C1 segment of cervical spinal cord (tissue), 14 donors: ENCODE measurements around the gene SEMA3F.

Source experiments
- DNase-seq, 14 donors: peaks; one replicate each; lab custom pipeline; 2025; lab: John Stamatoyannopoulos, UW

The SEMA3F gene

DNA sequence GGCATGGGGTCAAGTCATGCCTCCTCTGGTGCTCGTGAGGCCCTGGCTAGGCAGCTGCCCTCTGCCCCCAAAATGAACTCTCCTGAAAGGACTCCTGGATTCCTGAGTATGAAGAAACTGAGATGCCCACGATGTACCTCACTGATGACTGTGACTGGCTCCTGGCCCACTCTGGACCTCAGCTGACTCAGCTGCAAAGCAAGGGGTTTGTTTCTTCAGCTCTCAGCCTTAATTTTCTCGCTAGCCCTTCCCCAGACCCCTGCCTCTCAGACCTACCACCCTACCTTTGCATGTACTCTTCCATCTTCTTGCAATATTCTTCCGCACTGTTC is 75.6 kb downstream of the SEMA3F start:
- DNase-seq: no peak

DNA sequence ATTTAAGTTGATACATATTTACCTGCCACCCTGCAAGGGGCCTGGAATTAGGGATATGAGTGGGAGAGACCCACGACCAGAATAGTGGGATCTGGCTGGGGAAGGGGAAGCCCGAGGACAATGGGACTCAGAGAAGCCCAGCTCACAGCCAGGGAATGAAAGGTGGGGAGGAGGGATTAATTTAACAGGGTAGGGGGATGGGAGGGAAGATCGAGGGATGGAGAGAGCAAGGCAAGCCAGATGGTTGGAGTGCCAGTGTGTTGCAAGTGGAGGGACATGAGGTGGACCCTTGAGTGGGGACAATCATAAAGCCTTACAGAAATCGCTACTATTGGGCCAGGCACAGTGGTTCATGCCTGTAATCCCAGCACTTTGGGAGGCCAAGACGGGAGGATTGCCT is 76.5 kb downstream of the SEMA3F start:
- no peak for DNase-seq

DNA sequence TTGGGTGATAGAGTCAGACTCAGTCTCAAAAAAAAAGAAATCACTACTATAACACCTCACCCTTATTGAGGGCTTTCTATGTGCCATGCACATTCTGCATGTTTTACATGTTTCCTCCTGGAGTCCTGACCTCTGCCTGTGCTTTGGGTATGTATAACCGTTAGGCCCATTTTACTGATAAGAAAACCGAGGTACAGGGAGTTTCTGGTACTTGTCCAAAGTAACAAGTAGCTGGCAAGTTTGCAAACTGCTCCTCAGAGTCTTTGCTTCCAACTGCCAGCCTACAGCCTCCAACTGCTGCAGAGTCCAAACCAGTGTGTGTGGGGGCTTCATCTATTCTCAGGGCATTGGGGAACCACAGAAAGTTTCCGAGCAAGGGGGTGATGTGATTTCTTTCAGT is 77.2 kb downstream of the SEMA3F start:
- no peak for DNase-seq

DNA sequence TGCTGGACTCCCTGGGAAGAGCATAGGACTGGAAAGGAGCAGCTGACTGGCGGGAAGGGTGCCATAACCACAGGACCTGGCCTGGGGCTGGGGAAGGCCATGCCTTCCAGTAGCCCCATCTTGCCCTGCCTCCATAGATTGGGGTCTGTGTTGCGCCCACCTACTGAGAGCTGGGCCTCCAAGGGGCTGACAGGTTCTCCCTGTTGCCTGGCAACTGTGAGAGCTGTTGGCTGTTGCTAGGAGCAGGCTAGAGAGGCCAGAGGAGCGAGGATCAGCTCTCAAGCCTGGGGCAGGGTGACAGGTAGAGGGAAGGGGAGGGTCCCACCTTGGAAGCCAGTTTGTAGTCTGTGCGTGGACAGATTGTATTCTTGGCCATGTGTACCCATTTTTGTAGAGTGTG is 78.1 kb downstream of the SEMA3F start:
- no peak for DNase-seq

DNA sequence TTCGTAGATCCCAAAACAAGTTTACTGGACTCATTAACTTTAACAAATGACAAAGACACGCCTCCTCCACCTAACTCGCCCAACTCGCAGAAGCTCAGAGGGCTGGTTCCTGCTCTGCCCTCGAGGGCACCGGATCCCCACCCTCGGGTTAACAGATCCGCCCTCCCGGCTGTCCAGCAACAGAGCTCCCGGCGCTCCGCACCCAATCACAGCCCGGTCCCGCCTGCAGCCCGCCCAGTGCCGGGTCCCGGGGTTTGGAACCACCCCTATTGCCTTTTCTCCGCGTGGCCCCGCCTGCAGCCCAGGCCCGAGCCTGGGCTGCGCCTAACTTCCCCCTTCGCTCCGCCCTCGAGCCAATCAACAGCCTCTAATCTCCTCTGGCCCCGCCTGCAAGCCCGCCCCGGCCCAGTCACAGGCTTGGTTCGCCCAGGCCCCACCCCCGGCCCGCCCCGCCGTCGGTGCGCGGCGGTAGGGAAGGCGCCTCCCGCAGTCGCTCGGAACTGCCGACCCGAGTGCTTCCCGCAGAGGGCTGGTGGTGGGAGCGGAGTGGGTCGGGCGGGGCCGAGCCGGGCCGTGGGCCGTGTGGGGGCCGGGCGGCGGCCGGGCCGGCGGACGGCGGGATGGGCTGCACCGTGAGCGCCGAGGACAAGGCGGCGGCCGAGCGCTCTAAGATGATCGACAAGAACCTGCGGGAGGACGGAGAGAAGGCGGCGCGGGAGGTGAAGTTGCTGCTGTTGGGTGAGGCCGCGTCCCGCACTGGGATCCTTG is 80.8 kb downstream of the SEMA3F start, which contains the start of gene GNAI2:
TSS of gene GNAI2 (plus strand) at position 489 of the 768 bp plus-strand sequence. CDS start at position 621, 132 bp downstream.
- DNase-seq: peak; percentile 91 to 99 (median 98)

DNA sequence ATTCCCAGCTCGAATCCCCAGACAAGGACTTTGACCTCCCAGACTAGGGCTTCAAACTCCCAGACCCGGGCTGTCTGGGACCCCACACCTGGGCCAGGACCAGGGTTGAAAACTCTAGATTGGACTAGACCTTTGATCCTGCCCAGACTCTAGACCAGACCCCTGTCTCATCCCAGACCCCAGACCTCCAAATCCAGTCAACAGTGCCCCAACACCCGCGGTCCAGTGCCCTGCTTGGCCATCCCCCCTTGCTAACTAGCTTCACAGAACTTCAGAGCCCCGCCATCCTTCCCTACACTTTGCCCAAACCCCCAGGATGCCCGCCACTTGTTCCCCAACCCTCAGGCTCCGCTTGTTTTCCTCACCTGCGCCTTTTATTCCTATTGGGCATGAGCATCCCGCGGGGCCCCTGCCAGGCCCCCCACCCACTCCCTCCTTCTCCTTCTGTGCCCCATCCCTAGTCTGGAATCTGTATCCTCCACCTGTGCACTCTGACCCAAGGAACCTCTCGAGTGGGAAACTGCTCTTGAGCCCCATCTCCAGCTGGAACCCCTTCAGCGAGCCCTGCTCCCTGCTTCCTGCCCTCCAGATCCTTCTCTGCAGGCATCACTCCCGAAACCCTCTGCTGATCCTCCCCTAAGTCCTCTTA is 81.5 kb downstream of the SEMA3F start:
- DNase-seq: peak in 1 of 14 donors; percentile 57

DNA sequence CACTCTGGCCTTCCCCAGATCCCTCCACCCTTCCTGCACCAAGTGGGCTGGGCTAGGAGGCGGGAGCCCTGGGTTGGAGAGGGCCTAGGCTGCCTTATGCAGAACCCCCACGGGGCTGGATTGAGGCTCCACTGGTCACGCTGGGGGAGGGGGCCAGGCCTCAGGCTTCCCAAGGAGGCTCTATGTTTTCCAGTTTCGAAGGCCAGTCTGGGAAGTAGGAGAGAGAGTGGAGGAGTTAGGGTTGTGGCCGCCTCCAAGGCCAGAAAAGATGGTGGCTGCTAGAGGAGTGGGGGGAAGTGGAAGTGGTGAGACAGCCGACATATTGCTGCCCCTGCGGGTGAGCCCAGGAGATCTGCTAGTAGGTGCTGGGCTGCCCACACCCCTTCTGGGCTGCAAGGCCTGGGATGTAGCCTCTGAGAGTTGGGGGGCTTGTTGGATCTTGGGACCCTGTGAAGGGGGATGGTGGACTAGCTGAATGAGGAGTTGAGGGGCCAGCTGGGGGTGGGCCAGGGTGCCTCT is 82.1 kb downstream of the SEMA3F start:
- peak in 4 of 14 donors; percentile 32 to 57 (median 42) for DNase-seq

DNA sequence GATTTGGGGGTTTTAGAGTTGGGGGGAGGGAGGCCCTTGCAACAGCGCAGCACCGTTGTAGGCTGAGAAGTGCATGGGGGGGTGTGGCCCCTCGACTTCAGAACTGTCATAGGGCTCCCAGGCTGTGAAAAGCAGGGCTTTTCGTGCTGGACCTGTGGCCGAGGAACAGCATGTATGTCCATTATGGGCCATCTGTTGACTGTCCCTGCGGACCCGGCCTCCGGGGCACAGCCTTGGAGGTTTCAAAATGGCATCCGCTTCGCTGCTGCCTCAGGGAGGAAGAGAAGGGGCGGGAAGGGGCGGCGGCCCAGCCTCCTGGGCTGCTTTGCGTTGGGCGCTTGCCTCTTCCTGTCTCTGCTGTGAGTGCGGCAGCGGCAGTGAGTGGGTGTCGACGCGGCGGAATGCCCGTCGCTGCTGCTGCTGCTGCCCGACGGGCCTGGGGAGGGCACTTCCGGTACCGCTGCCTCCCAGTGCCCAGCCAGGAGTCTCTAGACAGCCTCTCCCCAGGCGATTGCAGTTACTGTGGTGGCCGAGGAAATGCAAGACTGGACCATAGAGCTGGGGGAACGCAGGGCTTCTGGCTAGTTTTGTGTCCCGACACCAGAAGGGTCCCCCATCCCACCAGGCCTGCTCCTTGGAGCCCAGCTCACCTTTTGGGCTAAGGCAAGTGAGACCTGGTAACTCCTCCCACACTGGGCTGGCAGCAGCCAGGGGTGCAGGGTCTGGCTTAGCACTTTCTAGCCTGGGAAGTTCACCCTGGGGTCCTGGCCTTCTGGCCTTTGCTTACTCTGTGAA is 82.8 kb downstream of the SEMA3F start:
- peak in 12 of 14 donors; percentile 23 to 70 (median 49) for DNase-seq

DNA sequence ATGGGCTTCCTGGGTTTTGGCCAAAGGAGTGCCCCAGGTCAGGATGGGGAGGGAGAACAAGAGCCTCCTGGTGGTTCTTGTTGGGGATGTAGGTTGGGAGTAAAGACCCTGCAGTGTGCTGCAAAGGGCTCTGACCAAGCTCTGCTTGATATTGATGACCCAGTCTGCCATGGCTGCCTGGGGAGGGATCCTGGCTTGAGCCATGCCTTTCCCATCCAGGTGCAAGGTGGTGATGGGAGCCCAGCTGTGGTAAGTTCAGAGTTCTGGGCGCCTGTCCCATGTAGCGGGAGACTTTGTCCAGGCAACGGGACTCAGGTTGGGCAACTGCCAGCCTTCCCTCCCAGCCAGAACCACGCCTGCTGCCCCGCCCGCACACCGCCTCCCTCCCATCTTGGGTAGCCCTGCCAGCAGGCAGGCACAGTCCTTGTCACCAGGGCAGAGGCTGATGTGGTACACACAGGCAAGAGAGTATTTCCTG is 83.5 kb downstream of the SEMA3F start:
- peak in 12 of 14 donors; percentile 27 to 81 (median 56) for DNase-seq
